GM21786 (cell line): Measurements from ENCODE around the gene SCARB1.

Source experiments
- ATAC-seq: cut with Tn5 transposase; IDR thresholded peaks from one replicate; pipeline ENCODE4 v1.9.1; 2021; ENCODE audit not compliant: unreplicated experiment

The SCARB1 gene

DNA sequence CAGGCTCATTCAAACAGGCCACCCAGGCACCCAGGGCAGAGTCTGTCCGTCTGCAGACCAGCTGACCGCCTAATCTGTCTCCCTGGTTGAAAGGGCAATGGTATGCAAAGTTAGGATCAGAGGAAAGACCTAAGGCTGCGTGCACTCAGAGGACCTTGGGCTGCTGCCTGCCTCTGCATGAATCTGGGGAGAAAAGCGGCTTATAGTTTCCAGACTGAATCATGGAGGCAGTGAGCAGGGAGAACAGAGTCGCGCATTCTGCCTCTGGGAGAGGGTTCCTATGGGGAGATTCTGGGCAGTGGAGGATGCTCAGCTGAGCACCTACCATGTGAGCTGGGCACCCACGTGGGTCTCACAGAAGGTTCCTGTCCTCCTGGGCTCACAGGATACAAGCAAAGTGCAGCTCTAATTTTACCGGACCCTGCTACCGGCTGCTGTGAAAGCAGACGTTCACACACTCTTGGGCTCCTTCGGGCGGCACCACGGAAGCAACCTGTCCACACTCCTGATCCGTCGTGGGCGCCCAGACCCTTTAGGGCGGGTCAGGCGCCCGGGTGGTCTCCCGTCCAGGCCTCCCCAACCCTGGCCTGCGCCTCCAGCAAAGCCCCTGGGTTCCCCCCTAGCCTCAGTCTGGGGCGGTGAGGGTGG is 772 bp downstream of the SCARB1 start:
- peak; percentile 20 for ATAC-seq

- peak; percentile 31 for ATAC-seq
Measured at GRCh38 chr12:124861898-124862676, 1.6 kb downstream of the SCARB1 start.

- peak; percentile 18 for ATAC-seq
Measured at GRCh38 chr12:124861492-124861891, 2.2 kb downstream of the SCARB1 start.

DNA sequence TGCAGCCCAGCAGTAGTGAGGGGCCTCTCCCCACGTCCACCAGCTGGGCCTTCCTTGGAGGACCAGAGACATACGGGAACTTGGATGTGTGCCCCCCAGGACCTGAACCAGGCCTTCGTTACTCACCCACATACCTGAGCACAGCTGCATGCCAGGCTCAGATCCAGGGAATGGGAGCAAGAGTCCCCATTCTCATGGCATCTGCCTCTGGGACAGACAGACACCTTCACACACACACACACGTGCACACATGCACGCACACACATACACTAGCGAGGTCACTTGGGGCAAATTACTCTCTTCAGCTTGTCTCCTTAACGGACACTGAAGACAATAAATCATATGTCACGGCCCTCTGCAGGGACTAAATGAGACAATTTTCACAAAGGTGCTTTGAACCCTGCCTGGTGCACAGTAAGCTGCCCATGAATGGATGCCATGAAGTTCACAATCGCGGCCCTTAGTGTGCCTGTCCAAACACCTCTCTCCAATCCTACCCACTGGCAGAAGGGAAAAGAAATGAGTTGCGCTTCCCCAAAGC is 5.7 kb downstream of the SCARB1 start:
- ATAC-seq, result no peak

- ATAC-seq, result no peak
Measured at GRCh38 chr12:124856842-124857178, 6.9 kb downstream of the SCARB1 start.

GRCh38 chr12:124856132-124856841 is 7.4 kb downstream of the SCARB1 start:
- ATAC-seq, result no peak

DNA sequence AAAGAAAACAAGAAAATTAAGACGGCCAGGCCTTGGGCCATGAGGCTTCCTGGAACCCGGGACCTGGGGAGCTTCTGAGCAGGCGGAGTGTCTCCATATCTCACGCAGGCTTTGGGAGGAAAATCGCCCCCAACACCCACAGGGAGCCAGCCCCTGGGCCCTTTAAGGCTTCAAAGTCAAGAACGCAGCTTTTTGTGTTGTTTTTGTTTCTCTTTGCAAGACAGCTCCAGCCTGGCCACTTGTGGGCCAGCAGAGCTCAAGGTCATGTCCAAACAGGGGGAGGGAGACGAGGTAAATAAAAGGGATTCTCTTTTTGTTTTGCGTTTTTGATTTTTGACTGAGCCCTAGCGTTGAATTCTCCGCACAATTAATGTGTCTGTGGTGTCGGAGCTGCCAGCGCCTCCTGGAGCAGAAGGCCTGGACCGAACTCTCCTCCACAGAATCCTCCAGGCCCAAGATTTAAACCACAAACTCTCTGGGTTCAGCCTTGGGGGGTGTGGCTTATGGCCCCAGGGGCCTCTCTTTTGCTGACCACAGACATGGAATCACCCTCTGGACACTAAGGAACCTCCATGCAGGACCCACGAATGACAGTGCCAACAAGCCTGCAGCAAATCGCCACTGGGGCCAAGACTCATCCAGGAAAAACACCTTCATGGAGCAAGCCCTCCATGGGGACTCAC is 8.2 kb downstream of the SCARB1 start:
- ATAC-seq, result no peak

DNA sequence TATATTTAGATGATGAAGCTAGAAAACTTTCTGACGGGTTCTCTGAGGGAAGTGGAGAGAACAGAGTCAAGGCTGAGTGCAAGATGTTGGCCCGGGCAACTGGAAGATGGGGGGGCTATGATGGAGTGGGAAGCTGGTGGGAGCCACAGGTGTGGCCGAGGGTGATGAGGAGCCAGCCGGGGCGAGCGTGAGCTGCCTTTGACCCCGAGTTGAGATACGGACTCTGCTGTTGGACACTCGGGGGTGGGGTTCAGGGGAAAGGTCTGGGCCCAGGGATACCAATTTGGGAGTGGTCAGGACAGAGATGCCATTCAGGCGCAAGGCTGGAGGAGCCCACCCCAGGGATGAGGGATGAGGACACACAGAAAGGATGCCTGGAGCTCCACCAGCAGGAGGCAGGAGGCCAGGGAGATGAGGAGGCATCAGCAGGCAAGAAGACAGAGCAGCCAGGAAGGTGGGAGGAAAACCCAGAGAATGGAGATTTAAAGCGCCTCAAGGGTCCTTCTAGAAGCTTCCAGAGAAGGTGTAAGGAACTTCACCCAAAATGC is 9.0 kb downstream of the SCARB1 start:
- no peak for ATAC-seq

DNA sequence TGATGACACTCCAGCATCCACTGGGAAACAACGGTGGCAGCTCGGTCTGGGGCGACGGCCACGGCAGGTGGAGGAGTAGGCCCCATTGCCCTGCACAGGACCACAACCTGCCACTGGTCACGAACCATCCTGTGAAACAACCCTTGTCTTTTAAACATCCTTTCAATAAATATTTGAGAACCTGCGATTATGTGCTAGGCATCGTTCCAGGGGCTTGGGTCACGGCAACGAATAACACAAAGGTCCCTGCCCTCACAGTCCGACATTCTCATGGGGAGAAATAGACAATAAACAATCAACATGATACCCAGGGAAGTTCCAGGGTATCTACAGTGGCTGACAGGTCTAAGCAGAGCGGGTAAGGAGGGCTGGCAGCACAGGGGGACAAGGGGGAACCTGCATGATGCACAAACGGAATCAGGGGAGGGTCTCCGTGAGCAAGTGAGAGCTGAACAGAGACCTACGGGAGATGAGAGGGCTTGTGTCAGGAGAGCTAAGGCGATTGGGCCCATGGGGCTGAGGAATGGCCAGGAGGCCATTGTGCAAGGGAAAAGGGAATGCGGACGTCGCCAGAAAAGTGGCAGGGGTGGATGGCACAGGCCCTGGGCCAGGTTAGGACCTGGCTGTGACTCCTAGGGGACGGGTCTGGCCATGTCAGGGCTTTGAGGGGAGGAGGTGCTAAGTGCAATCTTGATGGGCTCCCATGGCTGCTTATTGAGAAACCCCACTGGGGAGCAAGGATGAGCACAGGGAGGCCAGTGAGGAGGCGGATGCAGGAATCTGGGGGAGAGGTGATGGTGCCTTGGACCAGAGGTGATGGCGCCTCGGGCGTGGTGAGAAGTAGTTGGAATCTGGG is 9.7 kb downstream of the SCARB1 start:
- ATAC-seq, result no peak

DNA sequence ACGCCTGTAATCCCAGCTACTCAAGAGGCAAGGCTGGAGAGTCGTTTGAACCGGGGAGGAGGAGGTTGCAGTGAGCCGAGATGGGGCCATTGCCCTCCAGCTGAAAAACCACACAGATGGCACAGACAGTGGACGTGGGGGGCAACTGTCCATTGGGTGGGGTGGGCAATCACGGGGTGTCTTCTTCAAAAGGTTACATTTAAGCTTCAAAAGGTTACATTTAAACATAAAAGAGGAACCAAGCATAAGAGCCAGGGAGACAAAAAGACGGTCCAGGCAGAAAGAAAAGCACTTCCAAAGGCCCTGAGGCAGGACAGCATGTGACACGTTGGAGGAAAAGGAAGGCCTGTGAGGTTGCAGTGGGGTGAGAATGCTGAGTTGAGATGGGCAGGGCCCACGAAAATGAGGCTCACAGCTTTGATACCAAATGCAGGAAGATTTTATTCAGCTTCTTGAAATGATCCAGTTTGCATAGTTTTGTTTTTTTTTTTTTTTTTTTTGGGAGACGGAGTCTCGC is 10.7 kb downstream of the SCARB1 start:
- ATAC-seq, result no peak

GRCh38 chr12:124852329-124852831 is 11.3 kb downstream of the SCARB1 start:
- no peak for ATAC-seq

- ATAC-seq, result no peak
Measured at GRCh38 chr12:124851342-124851741, 12.3 kb downstream of the SCARB1 start.

GRCh38 chr12:124849382-124849781 is 14.3 kb downstream of the SCARB1 start:
- ATAC-seq, result no peak

GRCh38 chr12:124848621-124849380 is 14.9 kb downstream of the SCARB1 start:
- ATAC-seq, result no peak

DNA sequence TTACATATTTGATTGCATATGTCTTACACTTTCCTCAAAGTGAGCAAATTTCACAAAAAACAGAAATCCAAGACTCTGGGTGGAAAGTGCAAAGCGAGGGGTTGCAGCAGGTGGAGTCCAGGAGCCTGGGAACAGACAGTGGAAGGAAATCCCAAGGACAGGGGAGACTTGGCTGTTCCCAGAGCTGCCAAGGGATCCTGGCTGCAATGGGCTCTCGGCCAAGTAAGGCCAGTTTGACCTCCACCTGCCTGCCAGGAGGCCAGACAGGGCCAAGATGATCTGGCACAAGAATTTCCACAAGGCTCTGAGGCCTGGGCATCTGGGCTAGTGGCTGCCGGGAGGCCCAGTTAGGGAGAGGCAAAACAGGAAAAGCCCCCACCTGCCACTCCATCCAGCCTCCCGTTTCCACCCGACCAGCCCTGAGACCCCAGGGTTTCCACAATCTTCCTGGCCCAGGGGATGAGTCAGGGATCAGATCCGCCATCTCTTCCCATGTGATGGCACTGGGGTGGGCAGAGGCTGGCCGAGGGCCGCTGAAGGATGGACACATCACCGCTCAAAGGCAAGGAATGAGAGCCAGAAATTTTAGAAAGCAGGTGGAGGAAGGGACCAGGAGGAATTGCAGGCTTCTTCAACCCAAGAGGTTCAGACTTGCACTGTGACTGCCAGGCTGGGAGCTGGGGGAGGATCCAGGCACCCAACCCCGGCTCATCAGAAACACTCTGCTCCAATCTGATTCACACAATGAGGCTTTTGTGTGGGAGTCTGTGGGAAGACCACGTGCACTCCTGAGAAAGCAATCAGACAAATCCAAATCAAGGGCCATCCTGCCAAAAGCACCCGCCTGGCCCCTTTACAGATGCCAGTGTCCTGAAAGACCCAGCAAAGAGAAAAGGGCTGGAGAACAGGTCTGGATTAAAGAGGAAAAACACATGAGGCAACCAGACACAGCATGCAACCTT is 16.3 kb downstream of the SCARB1 start:
- no peak for ATAC-seq

- ATAC-seq, result no peak
Measured at GRCh38 chr12:124844411-124845397, 19.0 kb downstream of the SCARB1 start.
